SHP77 (cell line): ENCODE data around the gene KIF3A.

ENCODE experiments used
- DNase-seq, 2 experiments: peaks; one replicate each; lab custom pipeline; 2025; lab: John Stamatoyannopoulos, UW

The KIF3A gene

GRCh38 chr5:132770476-132771159 is 33.3 kb upstream of the KIF3A start:
- DNase-seq, result no peak

- DNase-seq, result no peak
Measured at GRCh38 chr5:132768485-132768868, 31.1 kb upstream of the KIF3A start.

- DNase-seq, result no peak
Measured at GRCh38 chr5:132767150-132767549, 29.8 kb upstream of the KIF3A start.

- DNase-seq, result no peak
Measured at GRCh38 chr5:132766806-132767055, 29.4 kb upstream of the KIF3A start.

GRCh38 chr5:132766020-132766805 is 28.9 kb upstream of the KIF3A start:
- DNase-seq, result no peak

- DNase-seq, result no peak
Measured at GRCh38 chr5:132765311-132766019, 28.1 kb upstream of the KIF3A start.

- no peak for DNase-seq
Measured at GRCh38 chr5:132764671-132765238, 27.4 kb upstream of the KIF3A start.

- no peak for DNase-seq
Measured at GRCh38 chr5:132764051-132764450, 26.7 kb upstream of the KIF3A start.

- DNase-seq, result no peak
Measured at GRCh38 chr5:132763181-132764036, 26.1 kb upstream of the KIF3A start.

- DNase-seq, result no peak
Measured at GRCh38 chr5:132762246-132763000, 25.1 kb upstream of the KIF3A start.

GRCh38 chr5:132761321-132762240 is 24.2 kb upstream of the KIF3A start:
- DNase-seq, result no peak

- DNase-seq, result no peak
Measured at GRCh38 chr5:132760601-132761317, 23.4 kb upstream of the KIF3A start.

GRCh38 chr5:132760049-132760420 is 22.7 kb upstream of the KIF3A start:
- DNase-seq, result no peak

- no peak for DNase-seq
Measured at GRCh38 chr5:132759114-132760048, 22.0 kb upstream of the KIF3A start.

- DNase-seq, result no peak
Measured at GRCh38 chr5:132758451-132758850, 21.1 kb upstream of the KIF3A start.

GRCh38 chr5:132756542-132756941 is 19.2 kb upstream of the KIF3A start:
- no peak for DNase-seq

GRCh38 chr5:132754947-132755346 is 17.6 kb upstream of the KIF3A start:
- no peak for DNase-seq

- no peak for DNase-seq
Measured at GRCh38 chr5:132754111-132754510, 16.8 kb upstream of the KIF3A start.
